Kidney epithelial cell (primary cell): Measurements from ENCODE around the gene PPFIA4. TPM values are rescaled to one million over a fixed set of nuclear protein-coding genes. Genes with fewer than 3 reads are reported as not detected.

Source experiments
- DNase-seq: peaks from one replicate; pipeline ENCODE4 v3.0.0-alpha.2; 2010; ENCODE audit warnings: low read depth
- H3K27me3 ChIP-seq: 2 replicates; pipeline ENCODE4 v1.6.0; 2011; ENCODE audit warnings: low read length; ENCODE audit not compliant: control insufficient read depth, insufficient read depth
- H3K36me3 ChIP-seq: 2 replicates; pipeline ENCODE4 v1.5.1; 2011; ENCODE audit warnings: low read length; ENCODE audit not compliant: control insufficient read depth, insufficient read depth
- H3K4me3 ChIP-seq: 2 replicates; pipeline ENCODE4 v1.5.1; 2011; ENCODE audit warnings: low read depth, mild to moderate bottlenecking, control low read depth, low read length
- total RNA-seq: library from RNA; depleted of rRNA; stranded (reverse); fragments of >200 nt; gene quantifications from 2 replicates; pipeline ENCODE4 v1.2.3, GENCODE V29; 2015
- TF ChIP-seq, protein P1 (sequence below): IDR thresholded peaks from 2 replicates; pipeline ENCODE4 v1.5.1; 2011; ENCODE audit warnings: mild to moderate bottlenecking, moderate library complexity, low read length, control low read depth, inconsistent platforms; ENCODE audit not compliant: insufficient read depth, poor library complexity, severe bottlenecking

PPFIA4 gene
- total RNA-seq, 1 donor from 2014 or later, result 0.13 TPM

- no peak for DNase-seq
- no peaks in the 10 kb centered on the region for H3K36me3 ChIP-seq
- peaks cover 2% of the 10 kb centered on the region for H3K27me3 ChIP-seq
- TF ChIP-seq, protein P1, sequence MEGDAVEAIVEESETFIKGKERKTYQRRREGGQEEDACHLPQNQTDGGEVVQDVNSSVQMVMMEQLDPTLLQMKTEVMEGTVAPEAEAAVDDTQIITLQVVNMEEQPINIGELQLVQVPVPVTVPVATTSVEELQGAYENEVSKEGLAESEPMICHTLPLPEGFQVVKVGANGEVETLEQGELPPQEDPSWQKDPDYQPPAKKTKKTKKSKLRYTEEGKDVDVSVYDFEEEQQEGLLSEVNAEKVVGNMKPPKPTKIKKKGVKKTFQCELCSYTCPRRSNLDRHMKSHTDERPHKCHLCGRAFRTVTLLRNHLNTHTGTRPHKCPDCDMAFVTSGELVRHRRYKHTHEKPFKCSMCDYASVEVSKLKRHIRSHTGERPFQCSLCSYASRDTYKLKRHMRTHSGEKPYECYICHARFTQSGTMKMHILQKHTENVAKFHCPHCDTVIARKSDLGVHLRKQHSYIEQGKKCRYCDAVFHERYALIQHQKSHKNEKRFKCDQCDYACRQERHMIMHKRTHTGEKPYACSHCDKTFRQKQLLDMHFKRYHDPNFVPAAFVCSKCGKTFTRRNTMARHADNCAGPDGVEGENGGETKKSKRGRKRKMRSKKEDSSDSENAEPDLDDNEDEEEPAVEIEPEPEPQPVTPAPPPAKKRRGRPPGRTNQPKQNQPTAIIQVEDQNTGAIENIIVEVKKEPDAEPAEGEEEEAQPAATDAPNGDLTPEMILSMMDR, result no peak
- no peak overlapping the region for H3K4me3 ChIP-seq
Observed at GRCh38 chr1:203033287-203033686, 7.0 kb downstream of the PPFIA4 start.

DNA sequence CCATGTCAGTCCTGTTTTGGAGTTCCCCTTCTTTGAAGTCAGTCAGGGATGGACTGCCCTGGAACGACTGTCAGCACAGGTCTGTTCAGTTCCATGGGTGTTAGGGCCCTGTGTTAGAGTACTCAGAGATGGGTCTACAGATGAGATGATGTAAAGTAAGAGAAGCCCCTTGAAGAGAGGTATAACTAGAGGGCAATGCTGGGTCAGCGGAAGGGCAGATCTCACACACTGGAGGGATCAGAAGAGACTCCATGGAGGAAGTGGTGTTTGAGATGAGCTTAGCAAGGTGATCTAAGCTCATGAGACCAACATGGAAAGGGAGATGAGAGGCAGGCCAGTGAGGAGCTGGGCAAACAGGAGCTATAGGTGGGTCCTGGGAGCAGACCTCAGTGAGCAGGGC lies 7.6 kb downstream of the PPFIA4 start:
- Histone ChIP-seq H3K27me3 (peaks cover 2% of the 10 kb centered on the region), H3K36me3 (no peaks in the 10 kb centered on the region), H3K4me3 (no peak overlapping the region)
- DNase-seq, result no peak
- TF ChIP-seq, protein P1, result no peak

GRCh38 chr1:203034422-203035110 lies 8.3 kb downstream of the PPFIA4 start:
- H3K4me3 ChIP-seq, result no peak overlapping the region
- no peak for DNase-seq
- TF ChIP-seq, protein P1, result no peak
- H3K27me3 ChIP-seq, result peaks cover 2% of the 10 kb centered on the region
- H3K36me3 ChIP-seq, result no peaks in the 10 kb centered on the region

GRCh38 chr1:203035111-203036000 lies 9.1 kb downstream of the PPFIA4 start:
- no peak for DNase-seq
- TF ChIP-seq, protein P1, result no peak
- Histone ChIP-seq H3K27me3 (peaks cover 2% of the 10 kb centered on the region), H3K36me3 (no peaks in the 10 kb centered on the region), H3K4me3 (no peak overlapping the region)

DNA sequence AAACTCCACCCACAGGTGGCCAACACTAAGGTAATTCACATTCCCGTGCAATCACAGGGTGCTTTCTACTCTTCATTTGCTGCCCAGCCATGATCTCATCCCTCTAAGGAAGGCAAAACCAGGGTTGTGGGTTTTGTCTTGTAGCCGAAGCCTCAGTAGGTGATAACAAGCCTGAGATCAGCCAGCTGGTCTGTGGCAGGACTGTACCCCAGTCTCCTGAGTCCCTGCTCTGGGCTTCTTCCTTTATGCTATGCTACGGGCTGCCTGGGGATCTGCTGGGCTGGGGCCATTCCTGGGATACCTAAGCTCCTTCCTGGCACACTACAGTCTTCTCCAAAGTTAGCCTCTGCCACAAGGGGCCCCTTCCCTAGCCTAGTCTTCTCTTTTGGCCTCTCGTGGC lies 9.8 kb downstream of the PPFIA4 start:
- TF ChIP-seq, protein P1, result no peak
- peaks cover 2% of the 10 kb centered on the region for H3K27me3 ChIP-seq
- H3K4me3 ChIP-seq, result no peak overlapping the region
- DNase-seq, result no peak
- no peaks in the 10 kb centered on the region for H3K36me3 ChIP-seq
